Measurements from ENCODE around the gene SH2D6.

- no peak for TF ChIP-seq POLR2AphosphoS5 (IDR thresholded peaks at IDR 0.05)
- no peak for TF ChIP-seq CTCF (IDR thresholded peaks at IDR 0.05 in 8 of 11, conservative IDR thresholded peaks at IDR 0.05 in 3 of 11)
These were observed 58.1 kb downstream of the SH2D6 start for GRCh38 chr2:85476624-85477023.
